Activated naive CD4-positive, alpha-beta T cell treated with anti-CD3 and anti-CD28 coated beads, Interleukin-2, amount 50 U/mL, for 24 hours (primary cell): Measurements from ENCODE around the gene TACC2.

Source experiments
- H3K27ac Mint-ChIP-seq: one replicate; pipeline ENCODE4 v1.8.0; 2021; ENCODE audit warnings: mild to moderate bottlenecking, mixed read lengths
- H3K27me3 Mint-ChIP-seq: one replicate; pipeline ENCODE4 v1.8.0; 2021; ENCODE audit warnings: mixed read lengths
- H3K36me3 Mint-ChIP-seq: one replicate; pipeline ENCODE4 v1.8.0; 2021; ENCODE audit warnings: mixed read lengths
- H3K4me1 Mint-ChIP-seq: one replicate; pipeline ENCODE4 v1.8.0; 2021; ENCODE audit warnings: mixed read lengths
- H3K4me3 Mint-ChIP-seq: one replicate; pipeline ENCODE4 v1.8.0; 2021; ENCODE audit warnings: mild to moderate bottlenecking, mixed read lengths
- H3K9me3 Mint-ChIP-seq: one replicate; pipeline ENCODE4 v1.8.0; 2021; ENCODE audit warnings: mixed read lengths

TACC2 gene

DNA sequence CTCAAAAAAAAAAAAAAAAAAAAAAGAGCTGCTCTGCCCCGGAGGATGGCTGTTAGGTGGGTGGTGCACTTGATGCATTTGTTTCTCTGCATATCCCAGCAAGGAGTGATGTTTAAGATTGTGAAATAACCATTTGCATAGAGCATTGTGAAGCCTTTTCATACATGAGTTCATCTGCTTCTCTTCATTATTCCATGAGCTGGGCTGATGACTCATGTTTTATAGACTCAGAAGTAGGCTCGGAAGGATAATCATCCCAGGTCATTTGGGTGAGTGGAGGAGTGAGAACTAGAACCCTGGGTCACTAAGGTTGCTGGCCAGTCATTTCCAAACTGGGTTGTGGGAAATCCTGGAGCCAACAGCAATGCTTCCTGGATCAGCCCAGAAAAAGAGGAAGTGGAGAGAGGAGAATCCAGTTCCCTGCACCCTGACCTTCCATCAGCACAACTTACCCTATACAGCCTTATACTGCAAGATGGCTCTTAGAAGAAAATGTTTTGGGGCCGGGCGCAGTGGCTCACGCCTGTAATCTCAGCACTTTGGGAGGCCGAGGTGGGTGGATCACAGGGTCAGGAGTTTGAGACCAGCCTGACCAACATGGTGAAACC is 45.3 kb downstream of the TACC2 start:
- Mint-ChIP-seq H3K27me3 (peaks cover 14% of the 10 kb centered on the region), H3K27ac (no peak overlapping the region), H3K4me1 (no peaks in the 10 kb centered on the region), H3K4me3 (no peak overlapping the region), H3K9me3 (no peaks in the 10 kb centered on the region), H3K36me3 (no peaks in the 10 kb centered on the region)

- no peaks in the 10 kb centered on the region for H3K4me1 Mint-ChIP-seq
Observed at GRCh38 chr10:122040786-122041185, 51.8 kb downstream of the TACC2 start.

GRCh38 chr10:122042836-122043235 is 53.9 kb downstream of the TACC2 start:
- Mint-ChIP-seq H3K27ac (no peak overlapping the region), H3K27me3 (peaks cover 9% of the 10 kb centered on the region), H3K4me1 (no peaks in the 10 kb centered on the region), H3K36me3 (no peaks in the 10 kb centered on the region), H3K4me3 (no peak overlapping the region), H3K9me3 (no peaks in the 10 kb centered on the region)

More at GRCh38 chr10:122040786-122041185, 51.8 kb downstream of the TACC2 start:
- no peaks in the 10 kb centered on the region for H3K36me3 Mint-ChIP-seq
- no peak overlapping the region for H3K4me3 Mint-ChIP-seq
- H3K27me3 Mint-ChIP-seq: peaks cover 13% of the 10 kb centered on the region
- no peak overlapping the region for H3K27ac Mint-ChIP-seq
- no peaks in the 10 kb centered on the region for H3K9me3 Mint-ChIP-seq

DNA sequence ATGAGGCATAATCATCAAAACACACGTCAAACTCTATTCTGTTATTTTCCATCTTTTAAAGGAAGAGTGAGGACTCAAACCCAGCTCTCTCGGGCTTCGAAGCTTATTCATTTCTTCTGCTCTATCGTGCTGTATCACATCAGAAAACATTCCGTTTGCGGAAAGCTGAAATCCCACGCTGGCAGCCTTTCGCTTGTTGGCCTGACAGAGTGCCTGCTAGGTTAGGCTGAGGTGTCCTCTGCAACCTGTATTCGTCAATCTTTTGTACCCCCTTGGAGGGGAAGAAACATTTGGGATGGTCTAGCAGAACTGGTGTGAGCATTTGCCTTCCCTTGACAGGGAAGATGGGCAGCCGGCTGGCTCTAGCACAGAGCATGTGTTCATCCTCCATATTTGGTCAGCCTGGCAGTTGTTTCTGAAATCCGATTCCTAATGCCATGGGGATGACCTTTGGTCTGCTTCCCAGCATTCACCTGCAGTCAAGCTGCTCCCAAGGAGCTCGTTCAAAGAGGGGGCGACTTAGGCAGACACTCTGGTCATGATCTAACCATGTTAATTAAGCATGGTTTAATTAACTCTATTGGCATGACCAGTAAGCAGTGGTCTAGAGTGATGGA is 55.2 kb downstream of the TACC2 start:
- H3K4me3 Mint-ChIP-seq: no peak overlapping the region
- H3K4me1 Mint-ChIP-seq: no peaks in the 10 kb centered on the region
- no peaks in the 10 kb centered on the region for H3K36me3 Mint-ChIP-seq
- H3K9me3 Mint-ChIP-seq: no peaks in the 10 kb centered on the region
- H3K27me3 Mint-ChIP-seq: peaks cover 8% of the 10 kb centered on the region
- no peak overlapping the region for H3K27ac Mint-ChIP-seq

- Mint-ChIP-seq H3K27me3 (peaks cover 8% of the 10 kb centered on the region), H3K9me3 (no peaks in the 10 kb centered on the region), H3K4me3 (no peak overlapping the region), H3K36me3 (no peaks in the 10 kb centered on the region), H3K4me1 (no peaks in the 10 kb centered on the region), H3K27ac (no peak overlapping the region)
Observed at GRCh38 chr10:122044713-122045112, 55.8 kb downstream of the TACC2 start.

- Mint-ChIP-seq H3K4me3 (no peak overlapping the region), H3K36me3 (no peaks in the 10 kb centered on the region), H3K9me3 (no peaks in the 10 kb centered on the region), H3K27me3 (peaks cover 8% of the 10 kb centered on the region), H3K4me1 (no peaks in the 10 kb centered on the region), H3K27ac (peak overlapping the region; percentile 30)
Observed at GRCh38 chr10:122045212-122045611, 56.2 kb downstream of the TACC2 start.

DNA sequence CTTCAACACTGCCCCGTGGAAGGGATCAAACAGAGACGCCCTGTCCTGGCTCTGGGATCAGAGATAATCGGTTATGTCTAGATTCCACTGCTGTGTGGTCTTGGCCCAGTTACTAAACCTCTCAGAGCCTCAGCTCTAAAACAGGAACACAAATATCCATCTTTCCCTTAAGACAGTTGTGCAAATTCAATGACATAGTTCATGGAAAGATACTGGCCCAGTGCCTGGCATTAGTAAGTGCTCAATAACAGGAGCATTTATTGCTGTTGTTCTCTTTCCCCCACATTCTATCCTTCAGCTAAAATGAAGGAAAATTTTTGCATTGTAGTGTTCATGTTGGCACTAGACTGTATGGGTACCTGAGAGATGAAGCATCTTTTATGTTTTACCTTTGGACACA is 58.6 kb downstream of the TACC2 start:
- H3K36me3 Mint-ChIP-seq: no peaks in the 10 kb centered on the region
- no peaks in the 10 kb centered on the region for H3K9me3 Mint-ChIP-seq
- H3K4me3 Mint-ChIP-seq: no peak overlapping the region
- H3K27me3 Mint-ChIP-seq: peaks cover 4% of the 10 kb centered on the region
- H3K4me1 Mint-ChIP-seq: no peaks in the 10 kb centered on the region
- H3K27ac Mint-ChIP-seq: no peak overlapping the region

DNA sequence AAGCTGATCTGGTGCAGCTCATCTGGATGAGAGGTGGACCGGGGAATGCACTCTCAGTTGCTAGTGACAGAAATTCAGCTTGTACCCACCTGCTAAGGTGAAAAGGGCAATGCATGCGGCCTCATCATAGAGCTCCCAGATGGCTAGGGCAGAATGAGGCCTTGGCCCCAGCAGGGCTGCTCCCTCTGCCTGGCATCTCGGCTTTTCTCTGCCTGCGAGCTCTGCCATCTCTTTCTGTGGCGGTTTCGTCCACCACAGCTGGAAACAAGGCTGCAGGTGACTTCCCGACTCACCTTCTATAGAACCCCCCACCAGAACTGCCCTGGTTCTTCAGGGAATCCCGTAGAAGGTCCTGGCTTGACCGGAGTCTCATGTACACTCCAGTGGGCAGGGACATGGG is 60.1 kb downstream of the TACC2 start:
- H3K4me3 Mint-ChIP-seq: no peak overlapping the region
- H3K36me3 Mint-ChIP-seq: no peaks in the 10 kb centered on the region
- peaks cover 4% of the 10 kb centered on the region for H3K27me3 Mint-ChIP-seq
- no peaks in the 10 kb centered on the region for H3K4me1 Mint-ChIP-seq
- H3K9me3 Mint-ChIP-seq: no peaks in the 10 kb centered on the region
- H3K27ac Mint-ChIP-seq: no peak overlapping the region

GRCh38 chr10:122050311-122050710 is 61.3 kb downstream of the TACC2 start:
- Mint-ChIP-seq H3K36me3 (no peaks in the 10 kb centered on the region), H3K27me3 (peaks cover 4% of the 10 kb centered on the region), H3K4me3 (no peak overlapping the region)

DNA sequence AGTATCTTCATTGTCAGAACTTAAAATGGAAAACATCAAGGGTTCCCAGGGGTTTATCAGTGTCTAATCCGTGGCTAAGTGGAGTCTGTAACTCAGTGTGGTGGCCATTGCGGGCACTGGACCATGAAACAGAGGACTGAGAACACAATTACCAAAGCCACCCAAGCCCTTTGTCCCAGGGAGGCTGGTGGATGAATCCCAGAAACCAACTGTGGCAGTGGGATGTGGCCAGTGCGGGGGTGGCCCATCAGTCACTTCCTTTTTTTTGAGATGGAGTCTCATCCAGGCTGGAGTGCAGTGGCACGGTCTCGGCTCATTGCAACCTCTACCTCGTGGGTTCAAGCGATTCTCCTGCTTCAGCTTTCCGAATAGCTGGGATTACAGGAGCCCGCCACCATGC is 61.8 kb downstream of the TACC2 start:
- no peak overlapping the region for H3K27ac Mint-ChIP-seq
- H3K4me3 Mint-ChIP-seq: no peak overlapping the region
- H3K4me1 Mint-ChIP-seq: no peaks in the 10 kb centered on the region
- H3K36me3 Mint-ChIP-seq: no peaks in the 10 kb centered on the region
- no peaks in the 10 kb centered on the region for H3K9me3 Mint-ChIP-seq
- H3K27me3 Mint-ChIP-seq: no peaks in the 10 kb centered on the region

More at GRCh38 chr10:122050311-122050710, 61.3 kb downstream of the TACC2 start:
- Mint-ChIP-seq H3K4me1 (no peaks in the 10 kb centered on the region), H3K9me3 (no peaks in the 10 kb centered on the region), H3K27ac (no peak overlapping the region)

- Mint-ChIP-seq H3K4me1 (no peaks in the 10 kb centered on the region), H3K27me3 (no peaks in the 10 kb centered on the region), H3K27ac (no peak overlapping the region), H3K36me3 (no peaks in the 10 kb centered on the region), H3K4me3 (no peak overlapping the region), H3K9me3 (no peaks in the 10 kb centered on the region)
Observed at GRCh38 chr10:122051609-122052385, 62.8 kb downstream of the TACC2 start.

- no peaks in the 10 kb centered on the region for H3K27me3 Mint-ChIP-seq
- no peak overlapping the region for H3K4me3 Mint-ChIP-seq
- H3K9me3 Mint-ChIP-seq: no peaks in the 10 kb centered on the region
- no peaks in the 10 kb centered on the region for H3K36me3 Mint-ChIP-seq
- H3K27ac Mint-ChIP-seq: no peak overlapping the region
- no peaks in the 10 kb centered on the region for H3K4me1 Mint-ChIP-seq
Observed at GRCh38 chr10:122052701-122053100, 63.7 kb downstream of the TACC2 start.

- Mint-ChIP-seq H3K27me3 (no peaks in the 10 kb centered on the region), H3K4me3 (no peak overlapping the region), H3K27ac (no peak overlapping the region), H3K4me1 (no peaks in the 10 kb centered on the region), H3K36me3 (no peaks in the 10 kb centered on the region), H3K9me3 (no peaks in the 10 kb centered on the region)
Observed at GRCh38 chr10:122053314-122053713, 64.4 kb downstream of the TACC2 start.

DNA sequence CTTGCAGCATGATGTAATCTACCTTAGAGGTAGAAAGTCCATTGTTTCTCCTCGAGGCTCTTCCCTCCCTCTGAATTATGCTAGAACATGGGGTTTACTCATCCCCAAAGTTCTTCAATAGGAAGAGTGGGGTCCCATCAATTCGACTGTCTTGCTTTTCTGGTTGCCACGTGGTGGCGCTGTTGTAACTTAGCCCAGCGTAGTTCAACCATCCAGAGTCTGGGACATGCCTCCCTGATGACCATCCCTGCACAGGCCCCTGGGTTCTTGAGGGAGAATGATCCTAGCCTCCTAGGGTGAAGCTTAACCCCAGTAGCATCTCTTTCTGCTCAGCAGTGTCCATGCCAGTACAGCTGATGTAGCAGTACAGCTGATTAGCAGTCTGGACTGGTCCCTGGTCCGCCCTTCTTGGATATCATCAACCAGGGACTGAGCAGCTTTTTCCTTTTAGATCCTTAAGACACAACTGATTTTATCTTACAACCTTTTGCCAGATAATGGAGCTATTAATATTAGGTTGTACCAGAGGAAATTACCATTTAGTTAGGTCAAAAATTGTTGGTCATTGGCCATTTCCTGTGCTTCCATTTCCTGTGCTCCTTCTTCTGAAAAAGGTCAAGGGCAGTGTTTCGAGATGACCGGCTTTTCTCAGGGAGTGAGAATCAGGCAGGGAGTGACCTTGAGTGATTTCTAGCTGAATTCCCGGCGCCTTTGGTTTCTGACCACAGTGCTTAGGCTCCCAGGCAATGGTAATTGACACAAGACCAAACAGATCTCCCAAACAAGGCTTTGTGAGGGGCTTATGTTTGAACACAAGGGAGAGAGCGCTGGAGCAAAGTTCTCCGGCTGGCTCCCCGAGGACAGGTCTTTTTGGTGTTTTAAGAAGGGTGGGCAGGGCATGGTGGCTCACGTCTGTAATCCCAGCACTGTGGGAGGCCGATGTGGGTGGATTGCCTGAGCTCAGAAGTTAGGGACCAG is 65.4 kb downstream of the TACC2 start:
- Mint-ChIP-seq H3K27me3 (no peaks in the 10 kb centered on the region), H3K4me1 (no peaks in the 10 kb centered on the region), H3K36me3 (no peaks in the 10 kb centered on the region), H3K9me3 (no peaks in the 10 kb centered on the region), H3K4me3 (no peak overlapping the region), H3K27ac (no peak overlapping the region)

DNA sequence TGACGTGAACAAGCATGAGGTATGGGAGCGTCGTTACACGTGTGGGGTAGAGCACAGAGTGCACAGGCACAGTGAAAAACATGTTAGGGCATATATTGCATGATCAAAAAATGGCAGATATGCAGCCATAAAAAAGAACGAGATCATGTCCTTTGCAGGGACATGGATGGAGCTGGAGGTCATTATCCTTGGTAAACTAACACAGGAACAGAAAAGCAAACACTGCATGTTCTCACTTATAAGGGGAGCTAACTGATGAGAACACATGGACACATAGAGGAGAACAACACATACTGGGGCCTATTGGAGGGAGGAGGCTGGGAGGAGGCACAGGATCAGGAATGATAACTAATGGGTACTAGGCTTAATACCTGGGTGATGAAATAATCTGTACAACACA is 66.3 kb downstream of the TACC2 start:
- Mint-ChIP-seq H3K4me3 (no peak overlapping the region), H3K27ac (no peak overlapping the region), H3K36me3 (no peaks in the 10 kb centered on the region), H3K4me1 (no peaks in the 10 kb centered on the region), H3K27me3 (no peaks in the 10 kb centered on the region), H3K9me3 (no peaks in the 10 kb centered on the region)
